ENCODE results near the gene ZFP1.
"Not testable (repeated sequence)": the region's sequence is repeated elsewhere in the genome, so short reads cannot be mapped to it uniquely, and the experiment has no call there.

- TF ChIP-seq, protein P1, sequence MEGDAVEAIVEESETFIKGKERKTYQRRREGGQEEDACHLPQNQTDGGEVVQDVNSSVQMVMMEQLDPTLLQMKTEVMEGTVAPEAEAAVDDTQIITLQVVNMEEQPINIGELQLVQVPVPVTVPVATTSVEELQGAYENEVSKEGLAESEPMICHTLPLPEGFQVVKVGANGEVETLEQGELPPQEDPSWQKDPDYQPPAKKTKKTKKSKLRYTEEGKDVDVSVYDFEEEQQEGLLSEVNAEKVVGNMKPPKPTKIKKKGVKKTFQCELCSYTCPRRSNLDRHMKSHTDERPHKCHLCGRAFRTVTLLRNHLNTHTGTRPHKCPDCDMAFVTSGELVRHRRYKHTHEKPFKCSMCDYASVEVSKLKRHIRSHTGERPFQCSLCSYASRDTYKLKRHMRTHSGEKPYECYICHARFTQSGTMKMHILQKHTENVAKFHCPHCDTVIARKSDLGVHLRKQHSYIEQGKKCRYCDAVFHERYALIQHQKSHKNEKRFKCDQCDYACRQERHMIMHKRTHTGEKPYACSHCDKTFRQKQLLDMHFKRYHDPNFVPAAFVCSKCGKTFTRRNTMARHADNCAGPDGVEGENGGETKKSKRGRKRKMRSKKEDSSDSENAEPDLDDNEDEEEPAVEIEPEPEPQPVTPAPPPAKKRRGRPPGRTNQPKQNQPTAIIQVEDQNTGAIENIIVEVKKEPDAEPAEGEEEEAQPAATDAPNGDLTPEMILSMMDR (conservative IDR thresholded peaks at IDR 0.05; ENCODE audit: low read depth, low read length), result not testable (repeated sequence)
- not testable (repeated sequence) for TF ChIP-seq EZH2 (IDR thresholded peaks at IDR 0.05; ENCODE audit: borderline replicate concordance, low read depth, low read length, poor library complexity, severe bottlenecking)
Measured at GRCh38 chr16:75209514-75209913, 61.2 kb downstream of the ZFP1 start.

All from A673 (cell line).